Activated T-cell treated with anti-CD3 and anti-CD28 coated beads for 1 hour (primary cell): ENCODE measurements around the gene TBL1X.

Experiments
- DNase-seq: peaks from one replicate; pipeline ENCODE4 v3.0.0-alpha.2; 2020; ENCODE audit warnings: low read depth

The TBL1X gene

DNA sequence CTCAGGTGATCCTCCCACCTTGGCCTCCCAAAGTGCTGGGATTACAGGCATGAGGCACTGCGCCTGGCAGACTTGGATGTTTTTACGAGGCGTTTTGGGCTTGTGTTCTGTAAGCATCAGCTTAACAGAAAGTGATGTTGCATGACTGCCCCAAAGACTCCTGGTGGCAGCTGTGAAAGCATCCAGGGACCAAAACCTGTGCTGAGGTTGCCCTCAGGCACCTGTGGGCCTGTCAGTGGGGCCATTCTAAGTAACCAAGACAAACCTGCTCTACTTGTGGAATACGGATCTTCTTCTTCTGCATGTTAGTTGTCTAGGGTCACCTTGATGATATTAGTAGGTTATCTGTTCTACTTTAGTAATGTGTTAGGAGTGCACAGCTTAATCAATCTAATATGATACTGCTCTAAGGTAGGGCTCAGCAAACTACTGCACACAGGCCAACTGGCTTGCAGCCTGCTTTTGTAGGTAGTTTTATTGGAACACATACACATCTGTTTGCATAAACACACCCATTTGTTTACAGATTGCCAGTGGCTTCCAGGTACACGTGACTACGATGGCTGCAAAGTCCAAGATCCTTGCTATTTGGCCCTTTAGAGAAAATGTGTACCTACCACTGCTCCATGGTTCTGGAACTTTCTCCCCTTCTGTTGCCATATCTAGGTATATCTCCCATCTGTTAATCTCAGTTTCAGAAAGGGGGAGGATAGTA is 164.1 kb downstream of the TBL1X start:
- no peak for DNase-seq

DNA sequence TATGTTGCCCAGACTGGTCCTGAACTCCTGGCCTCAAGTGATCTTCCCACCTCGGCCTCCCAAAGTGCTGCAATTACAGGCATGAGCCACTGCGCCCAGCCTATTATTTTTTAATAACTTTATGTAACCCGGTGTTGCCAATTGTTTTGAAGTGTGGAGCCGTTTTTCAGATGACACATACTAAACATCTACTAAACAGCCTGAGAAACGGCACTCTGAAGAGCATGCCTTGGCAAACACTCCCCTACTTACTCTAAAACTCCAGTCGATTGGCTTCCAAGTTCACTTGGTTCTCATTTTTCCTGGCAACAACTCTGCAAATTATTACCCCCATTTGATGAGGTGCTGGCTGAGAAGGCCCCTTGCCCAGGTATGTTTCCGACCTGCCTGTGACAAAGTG is 169.7 kb downstream of the TBL1X start:
- no peak for DNase-seq

DNA sequence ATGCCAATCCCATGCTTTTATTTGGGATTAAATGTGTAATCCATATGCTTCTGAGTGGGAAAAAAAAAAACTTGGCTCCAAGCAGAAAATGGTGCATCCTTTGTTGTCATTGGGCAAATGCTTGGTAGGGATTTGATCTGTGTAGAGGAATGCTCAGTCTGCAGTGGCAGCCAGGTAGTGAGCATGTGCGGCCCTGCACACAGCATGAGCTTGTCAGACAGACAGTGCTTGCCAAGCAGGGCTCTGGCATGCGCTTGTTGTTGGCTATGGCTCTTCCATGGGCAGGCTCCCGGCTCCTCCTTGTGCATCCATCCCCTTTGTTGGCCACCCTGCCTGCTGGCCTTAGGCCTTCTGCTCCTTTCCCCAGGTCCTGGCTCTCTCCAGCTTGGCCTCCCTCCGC is 170.5 kb downstream of the TBL1X start:
- DNase-seq = no peak

DNA sequence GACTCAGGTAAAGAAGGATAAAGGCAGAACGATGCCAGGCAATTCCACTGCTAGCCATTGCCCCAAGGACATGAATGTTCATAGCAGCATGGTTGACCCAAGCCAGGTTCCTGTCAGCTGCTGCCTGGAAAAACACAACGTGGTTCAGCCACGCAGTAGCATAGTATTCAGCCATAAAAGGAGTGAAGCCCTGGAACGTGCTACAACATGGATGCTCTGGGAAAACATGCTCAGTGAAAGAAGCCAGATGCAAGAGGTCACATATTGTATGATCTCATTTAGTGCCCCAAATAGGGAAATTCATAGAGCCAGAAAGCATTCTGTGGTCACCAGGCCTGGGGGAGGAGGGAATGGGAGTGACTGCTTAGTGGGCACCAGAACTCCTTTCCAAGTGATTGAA is 170.9 kb downstream of the TBL1X start:
- no peak for DNase-seq

DNA sequence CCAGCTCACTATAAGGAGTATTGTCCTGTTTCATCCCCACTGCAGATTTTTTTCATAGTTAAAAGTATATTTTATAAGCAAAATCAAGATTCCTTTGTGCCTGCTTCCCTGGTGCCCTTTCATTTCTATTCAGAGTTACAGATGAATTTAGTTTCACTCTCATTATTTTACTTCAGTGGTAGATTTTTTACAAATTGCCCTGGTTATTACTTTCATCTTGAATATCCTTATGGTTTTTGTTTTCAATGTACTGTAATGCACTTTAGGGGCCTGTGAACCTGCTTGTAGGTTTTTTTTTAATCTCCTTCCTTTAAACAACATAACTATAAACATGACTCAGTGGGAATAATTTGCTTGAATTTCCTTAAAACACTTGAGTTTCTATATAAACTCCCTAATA is 174.0 kb downstream of the TBL1X start:
- no peak for DNase-seq

DNA sequence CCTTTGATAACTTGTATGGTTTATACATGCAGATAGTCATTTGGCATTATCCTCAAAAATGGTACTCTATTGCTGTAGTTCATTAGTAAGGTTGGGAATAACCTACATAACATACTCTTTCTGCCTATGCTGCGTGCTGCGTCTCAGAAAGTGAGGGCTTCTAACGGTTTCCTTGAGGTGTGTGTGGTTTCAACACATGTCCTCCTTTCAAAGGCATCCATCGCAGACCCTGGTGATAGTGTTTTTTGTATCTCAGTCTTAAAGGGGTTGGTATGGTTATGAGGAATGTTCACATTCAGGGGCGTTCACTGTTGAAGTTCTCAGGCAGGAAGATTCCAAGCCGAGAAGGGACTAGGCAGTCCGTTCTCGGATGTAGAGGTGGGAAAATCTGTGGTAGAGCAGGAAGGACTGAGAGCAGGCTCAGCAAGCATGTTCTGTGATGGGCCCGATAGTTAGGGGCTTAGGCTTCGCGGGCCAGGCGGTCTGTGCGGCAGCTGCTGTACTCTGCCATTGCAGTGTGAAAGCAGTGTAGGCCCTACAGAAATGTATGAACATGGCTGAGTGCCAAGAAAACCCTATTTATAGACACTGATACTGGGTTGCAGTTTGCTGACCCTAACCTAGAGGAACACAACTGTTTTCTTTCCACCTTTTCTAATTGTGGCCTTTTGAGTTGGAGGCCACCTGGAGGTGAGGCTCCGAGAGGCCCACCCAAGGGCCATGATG is 177.6 kb downstream of the TBL1X start:
- DNase-seq = no peak

DNA sequence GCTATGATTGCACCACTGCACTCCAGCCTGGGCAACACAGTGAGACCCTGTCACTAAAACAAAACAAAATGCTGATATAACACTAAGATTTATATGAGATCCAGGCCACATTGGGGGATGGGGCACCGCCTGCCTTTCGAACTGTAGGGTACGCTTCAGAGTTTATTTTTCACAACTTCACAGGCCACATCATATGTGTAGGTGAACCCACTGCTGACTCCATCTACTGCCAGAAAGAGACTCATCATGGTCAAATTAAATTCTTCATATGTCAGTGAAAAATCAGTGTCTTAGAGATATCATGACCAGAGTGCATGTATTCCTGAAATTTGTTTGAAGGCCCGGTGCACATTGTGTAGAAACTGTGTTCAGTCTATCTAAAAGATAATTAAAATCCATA is 178.9 kb downstream of the TBL1X start:
- DNase-seq = no peak

DNA sequence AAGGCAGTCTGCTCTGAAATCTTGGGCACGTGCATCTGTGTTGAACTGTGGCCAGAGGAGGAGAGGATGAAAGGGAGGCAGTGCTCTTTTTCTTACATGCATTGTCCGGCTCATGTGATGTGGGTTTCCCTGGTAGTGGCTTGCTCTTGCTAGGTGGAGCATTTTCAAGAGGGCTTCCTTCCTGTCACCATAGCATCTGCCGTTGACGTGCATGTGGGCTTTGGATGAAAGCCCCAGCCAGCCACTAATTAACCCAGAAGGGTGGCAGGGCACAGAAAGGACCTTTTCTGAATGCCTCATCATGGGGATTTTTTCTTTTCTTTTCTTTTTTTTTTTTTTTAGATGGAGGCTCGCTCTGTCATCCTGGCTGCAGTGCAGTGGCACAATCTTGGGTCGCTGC is 179.5 kb downstream of the TBL1X start:
- peak; percentile 4 for DNase-seq

DNA sequence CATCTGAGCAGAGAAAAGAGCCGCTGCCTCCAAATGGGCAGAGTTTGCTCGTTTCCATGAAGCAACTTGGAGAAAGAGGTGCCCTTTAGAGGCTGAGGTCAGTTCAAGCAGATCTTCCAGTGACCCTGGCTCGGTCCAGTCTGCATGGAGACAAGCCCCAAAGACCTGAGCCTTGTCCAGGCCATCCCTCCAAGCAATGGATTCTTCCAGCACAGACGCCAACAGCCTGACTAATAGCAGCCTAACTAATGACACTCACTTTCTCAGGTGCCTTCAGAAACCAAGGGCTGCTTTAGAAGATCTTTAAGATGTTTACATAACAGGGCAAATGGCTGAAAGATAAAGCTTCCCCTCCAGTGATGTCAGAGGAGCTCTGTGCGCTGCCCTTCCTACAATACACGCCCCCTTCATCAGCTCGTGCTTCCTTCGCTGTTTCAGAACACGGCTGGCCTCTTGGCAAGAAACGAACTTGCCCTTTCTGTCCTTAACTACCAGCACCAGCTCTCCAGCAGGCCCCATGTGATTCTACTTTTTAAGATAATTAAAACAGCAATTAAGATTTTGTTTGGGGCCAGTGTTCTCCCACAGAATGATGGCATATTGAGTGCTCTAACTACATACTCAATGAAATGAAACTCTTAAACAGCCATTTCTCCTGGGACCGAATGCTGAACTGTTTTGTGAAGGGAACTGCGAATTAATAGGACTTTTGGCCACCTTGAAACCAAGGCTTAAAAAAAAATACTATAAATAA is 181.8 kb downstream of the TBL1X start:
- no peak for DNase-seq

DNA sequence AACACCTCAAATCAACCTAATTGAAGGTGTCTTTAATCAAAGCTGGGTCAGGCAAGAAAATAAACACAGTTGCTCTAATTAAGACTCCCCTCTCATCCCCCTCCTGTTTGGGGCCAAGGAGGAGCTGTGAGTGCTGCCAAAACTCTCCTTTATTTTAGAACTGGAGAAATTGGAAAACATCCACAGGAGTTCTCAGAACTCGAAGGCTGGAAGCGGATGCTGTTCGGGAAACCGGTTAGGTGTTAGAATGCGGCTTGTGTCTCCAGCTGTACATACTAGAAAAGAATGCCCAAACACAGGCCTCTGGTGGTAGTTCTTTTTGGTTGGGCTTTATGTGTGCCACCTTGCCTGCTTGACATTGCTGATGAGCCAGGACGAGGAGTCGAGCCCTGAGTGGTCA is 182.6 kb downstream of the TBL1X start:
- DNase-seq = no peak

DNA sequence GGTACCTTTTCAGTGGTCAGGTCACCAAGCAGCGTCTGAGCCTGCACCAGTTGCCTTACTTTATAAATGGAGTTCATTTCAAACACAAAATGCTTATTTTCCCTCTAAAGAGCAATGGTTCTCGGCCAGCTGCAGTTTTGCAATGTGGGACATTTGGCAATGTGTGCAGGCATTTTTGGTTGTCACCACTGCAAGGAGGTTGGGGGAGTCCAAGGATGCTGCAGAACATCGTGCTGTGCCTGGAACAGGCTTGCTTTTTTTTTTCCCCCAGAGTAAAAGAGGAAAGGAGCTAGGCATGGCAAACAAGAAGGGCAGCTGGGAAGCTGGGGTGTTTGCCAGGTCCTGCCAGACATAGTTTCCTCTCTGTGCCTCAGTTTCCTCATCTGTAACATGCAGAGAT is 185.2 kb downstream of the TBL1X start:
- no peak for DNase-seq

DNA sequence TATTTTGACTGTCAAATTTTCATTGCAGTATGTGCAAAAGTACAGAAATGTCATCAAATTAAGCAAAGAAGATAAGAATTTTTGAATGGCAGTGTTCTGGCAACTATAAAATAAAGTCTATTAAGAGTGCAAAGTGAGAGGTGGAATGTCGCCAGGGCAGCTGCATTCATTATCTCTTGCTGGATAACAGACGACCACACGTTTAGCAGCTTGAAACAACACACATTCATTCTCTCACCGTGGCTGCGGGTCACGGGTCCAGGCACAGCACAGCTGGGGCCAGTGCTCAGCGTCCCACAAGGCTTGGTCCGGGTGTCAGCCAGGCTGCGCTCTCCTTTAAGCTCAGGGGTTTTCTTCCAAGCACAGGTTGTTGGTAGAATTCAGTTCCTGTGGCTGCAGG is 186.9 kb downstream of the TBL1X start:
- DNase-seq = no peak

DNA sequence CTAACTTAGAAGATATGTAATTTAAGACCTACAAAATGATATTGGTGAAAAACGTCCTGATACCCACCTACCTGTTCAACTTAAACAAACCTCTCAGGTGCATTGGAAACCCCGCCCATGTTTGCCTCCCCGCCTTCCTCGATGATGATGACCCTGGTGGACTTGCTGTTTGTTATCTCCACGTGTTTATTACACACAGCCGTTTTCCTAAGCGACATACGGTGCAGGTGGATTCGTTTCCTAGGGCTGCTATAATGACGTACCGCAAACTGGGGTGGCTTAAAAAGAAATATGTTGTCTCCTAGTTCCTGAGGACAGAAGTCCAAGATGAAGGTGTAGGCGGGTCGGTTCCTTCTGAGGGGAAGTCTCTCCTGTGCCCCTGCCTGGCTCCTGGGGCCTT is 190.1 kb downstream of the TBL1X start:
- DNase-seq = no peak

DNA sequence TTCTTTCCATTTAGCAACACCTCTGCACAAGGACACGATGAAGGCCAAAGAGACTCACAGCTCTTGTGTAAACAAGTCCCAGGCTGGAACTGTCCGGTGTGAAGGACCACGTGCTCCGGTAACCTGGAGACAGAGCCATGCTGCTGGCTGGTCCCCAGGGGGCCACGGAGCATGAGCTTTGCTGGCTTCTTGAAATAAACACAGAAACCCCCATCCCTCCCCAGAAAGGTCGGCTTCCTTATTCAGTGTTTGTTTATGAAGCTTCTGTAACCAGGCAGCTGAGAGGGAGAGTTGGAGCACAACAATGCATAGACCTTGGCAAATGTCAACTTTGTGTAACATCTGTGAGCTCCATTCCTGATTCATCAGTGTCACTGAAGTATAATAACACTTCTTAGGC is 191.4 kb downstream of the TBL1X start:
- DNase-seq = no peak

DNA sequence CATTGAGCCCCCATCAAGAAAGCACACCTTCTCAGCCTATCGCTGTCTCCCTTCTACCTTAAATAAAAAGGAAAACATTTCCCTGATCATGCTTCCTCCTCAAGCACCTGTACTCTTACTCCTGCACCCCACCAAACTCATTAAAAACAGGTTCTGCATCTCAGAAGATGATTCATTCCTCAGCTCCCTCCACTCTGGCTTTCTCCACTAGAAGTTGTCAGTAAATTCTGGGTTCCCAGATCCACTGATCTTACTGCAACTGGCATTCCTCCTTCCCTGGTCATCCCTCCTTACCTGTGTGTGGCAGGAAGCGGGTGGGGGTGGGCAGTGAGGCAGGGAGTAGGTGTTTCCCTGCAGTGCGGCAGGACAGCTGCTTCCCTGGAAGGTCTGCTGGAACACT is 192.0 kb downstream of the TBL1X start:
- no peak for DNase-seq

DNA sequence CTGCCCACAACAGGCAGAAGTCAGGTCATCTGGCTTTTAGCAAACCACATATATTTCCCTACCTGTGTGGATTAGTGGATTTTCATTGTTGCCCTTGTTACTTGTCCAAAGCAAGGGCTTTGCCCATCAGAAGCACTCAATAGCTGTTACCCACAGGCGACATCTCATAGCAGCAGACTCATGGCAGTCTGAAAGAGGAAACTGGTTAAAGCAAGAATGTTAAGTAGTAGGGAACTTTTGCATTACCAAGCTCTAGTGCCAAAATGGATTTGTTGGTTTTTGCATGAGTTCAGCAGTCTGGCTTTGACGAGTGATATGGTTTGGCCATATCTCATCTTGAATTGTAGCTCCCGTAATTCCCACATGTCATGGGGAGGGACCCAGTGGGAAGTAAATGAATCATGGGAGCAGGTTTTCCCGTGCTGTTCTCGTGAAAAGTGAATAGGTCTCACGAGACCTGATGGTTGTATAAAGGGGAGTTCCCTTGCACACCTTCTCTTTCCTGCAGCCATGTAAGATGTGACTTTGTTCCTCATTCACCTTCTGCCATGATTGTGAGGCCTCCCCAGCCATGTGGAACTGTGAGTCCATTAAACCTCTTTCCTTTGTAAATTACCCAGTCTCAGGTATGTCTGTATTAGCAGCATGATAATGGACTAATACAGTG is 192.9 kb downstream of the TBL1X start:
- DNase-seq = no peak

DNA sequence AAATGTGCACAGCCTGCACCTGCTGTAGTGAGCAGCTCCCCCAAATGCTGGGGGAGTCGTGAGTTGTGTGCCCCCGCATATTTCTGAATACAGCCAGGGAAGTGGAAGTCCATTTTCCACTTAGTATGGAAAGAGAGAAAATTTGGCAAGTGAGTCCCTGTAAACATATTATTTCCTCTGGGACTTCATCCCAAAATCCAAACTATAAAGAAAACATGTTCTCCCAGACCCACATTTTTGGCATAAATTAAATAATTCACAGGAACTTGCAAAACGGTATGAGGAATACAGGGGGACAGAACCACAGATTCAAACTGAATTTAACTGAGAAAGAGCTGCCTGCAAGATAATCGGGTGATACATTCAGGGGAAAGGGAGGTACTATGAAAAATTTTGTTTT is 193.6 kb downstream of the TBL1X start:
- DNase-seq = no peak

DNA sequence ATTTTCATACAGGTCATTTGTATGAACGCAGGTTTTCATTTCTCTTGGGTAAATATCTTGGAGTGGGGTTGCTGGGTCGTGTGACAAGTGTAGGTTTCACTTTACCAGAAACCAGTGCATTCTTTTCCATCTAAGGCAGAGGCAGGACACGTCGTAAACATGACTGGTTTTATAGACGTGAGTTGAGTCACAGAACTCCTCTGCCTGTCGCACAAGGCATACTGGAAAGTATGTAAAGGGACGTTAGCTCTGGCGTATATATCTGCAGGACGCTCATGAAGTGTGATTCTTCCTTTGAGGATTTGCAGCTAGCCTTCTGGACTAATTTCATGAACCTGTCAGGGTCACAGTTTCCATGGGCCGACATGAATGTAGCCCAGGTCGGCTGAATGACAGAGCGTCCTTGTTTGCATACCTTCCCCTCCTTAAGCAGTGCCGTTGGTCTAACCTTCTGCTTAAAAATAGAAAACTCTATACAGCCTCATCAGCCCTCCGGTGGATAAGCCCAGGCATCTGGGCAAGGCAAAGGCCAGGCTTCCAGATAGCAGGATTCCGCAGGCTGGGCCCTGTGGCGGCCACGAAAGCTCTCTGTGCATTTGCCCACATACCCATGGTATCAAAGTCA is 194.8 kb downstream of the TBL1X start:
- DNase-seq = no peak

DNA sequence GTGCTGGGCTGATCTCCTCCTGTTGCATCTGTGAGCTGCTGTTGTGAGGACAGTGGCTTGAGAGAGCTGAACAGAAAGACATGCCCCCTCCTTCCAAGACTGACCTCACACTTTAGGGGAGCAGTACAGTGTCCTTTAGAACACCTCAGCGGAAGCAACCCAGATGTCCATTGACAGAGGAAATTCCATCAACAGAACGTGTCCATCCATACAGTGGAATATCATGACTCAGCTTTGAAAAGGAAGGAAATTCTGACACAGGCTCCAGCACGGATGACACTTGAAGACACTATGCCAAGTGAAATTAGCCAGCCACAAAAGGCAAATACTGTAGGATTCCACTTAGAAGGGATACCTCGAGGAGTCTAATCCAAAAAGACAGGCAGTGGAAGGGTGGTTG is 197.3 kb downstream of the TBL1X start:
- DNase-seq = no peak

DNA sequence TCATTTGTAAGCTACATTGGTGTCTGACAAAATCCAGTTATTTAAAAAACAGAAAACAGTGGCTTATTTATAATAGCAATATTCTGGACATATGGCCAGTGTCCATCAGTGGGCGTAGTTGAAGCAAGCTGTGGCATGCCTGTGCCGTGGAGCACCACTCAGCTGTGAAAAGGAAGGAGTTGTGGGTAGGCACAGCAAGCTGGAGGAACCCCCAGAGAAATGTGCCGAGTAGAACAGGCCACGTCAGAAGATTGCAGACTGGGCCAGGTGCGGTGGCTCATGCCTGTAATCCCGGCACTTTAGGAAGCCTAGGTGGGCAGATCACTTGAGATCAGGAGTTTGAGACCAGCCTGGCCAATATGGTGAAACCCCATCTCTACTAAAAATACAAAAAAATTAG is 198.4 kb downstream of the TBL1X start:
- DNase-seq = no peak

DNA sequence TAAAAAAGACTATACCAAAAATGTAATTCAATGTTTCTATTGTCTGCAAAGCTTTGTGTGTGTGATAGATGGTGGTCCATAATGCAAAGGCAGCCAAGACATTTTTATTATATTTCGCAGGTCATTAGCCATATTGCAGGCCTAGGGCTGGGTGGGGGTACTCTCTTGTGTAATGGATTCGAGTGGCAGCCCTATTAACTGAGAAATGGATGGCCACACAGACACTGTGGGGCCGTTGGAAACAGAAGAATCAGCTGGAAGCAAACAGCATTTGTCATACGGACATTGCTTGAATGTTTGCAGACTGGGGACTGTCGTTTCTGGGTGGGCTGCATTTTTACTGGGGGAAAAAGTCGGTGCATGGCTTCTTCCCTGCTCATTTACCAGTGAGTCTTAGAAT is 199.4 kb downstream of the TBL1X start:
- no peak for DNase-seq

DNA sequence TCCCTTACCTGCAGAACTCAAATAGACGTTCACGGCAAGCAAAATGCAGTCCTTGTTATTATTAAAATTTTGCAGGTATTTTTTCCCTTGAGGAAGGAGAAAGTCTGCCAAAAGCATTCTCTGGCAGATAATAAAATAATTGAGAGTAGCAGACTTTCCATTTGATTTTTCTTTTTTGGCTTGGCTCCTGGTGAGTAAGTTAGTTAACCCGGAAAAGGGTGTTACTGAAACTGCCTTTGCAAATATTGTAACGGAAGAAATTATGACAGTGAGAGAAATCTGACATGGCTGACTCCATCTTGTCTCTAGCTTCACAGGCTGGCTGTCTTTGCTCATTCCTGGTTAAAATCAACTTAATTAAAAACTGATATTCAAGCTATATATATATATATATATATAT is 200.3 kb downstream of the TBL1X start:
- DNase-seq = no peak
